ENCODE results near the gene GAREM1. TPM values are rescaled to one million over a fixed set of nuclear protein-coding genes. Genes with fewer than 3 reads are reported as not detected.

The GAREM1 gene
- total and polyA plus RNA-seq, 2 of the 8 experiments (the other 6 are each of a cell fraction or from before 2014, with no cell fraction given): 3.6 to 9.2 TPM

DNA sequence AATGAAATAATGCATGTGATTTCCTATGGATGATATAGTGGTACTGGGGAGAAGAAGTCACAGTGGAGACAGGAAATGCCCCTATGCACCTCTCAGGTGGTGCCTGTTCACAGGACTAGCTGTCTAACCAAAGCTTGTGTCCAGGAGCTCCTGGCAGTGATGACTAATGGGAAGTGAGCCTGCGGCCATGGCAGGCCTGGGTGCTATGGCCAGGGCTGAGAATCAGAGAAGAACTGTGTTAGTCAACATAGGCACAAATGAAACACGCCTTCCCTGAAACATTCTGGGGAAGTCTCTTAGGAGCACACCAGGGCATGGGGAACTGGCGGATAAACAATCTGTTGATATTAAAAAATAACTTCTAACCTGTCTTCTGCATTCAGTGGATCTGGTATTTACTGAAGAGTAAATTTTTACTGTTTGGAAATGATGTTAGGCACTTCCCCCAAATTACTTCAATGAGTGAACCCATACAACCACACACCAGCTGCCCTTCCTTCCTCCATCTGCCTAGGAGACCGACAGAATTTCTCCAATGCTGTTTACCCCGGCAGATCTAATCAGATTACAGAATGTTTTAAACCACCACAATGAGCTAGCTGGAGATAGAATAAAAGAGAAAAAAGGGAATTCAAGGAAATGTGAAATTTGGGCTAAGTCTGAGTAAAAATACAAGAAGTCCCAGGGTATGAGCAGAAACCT, 213.4 kb downstream of the GAREM1 start:
- WGBS, 2 experiments (ENCODE audit: extremely low coverage in 1 of 2, insufficient coverage in 1 of 2, insufficient read length in 1 of 2, insufficient replicate concordance in 2 of 2, low coverage in 1 of 2, low lambda C conversion rate in 2 of 2, missing lambda C conversion rate in 1 of 2): 94% methylated on average over 5 of the region's 5 CpGs; no CpG with 5 or more reads in 1 of the 2 experiments
- Histone ChIP-seq H3K4me3 (ENCODE audit: extremely low read depth in 1 of 4, insufficient read depth in 2 of 4, low read depth in 3 of 4, low read length in 4 of 4) (no peak overlapping the region), H2AFZ (ENCODE audit: low read length) (no peak overlapping the region), H3K36me3 (ENCODE audit: control insufficient read depth in 2 of 4, insufficient read depth in 4 of 4, low read length in 3 of 4) (no peaks in the 10 kb centered on the region), H3K14ac (ENCODE audit: insufficient read length) (no peak overlapping the region), H4K91ac (replicated peaks; ENCODE audit: insufficient read length, low read length) (no peak overlapping the region), H2BK15ac (ENCODE audit: low read length) (no peak overlapping the region), H3K79me2 (ENCODE audit: control insufficient read depth in 1 of 2, insufficient read depth in 2 of 2, low read length in 2 of 2) (no peaks in the 10 kb centered on the region), H3K9ac (replicated peaks in 1 of 4; ENCODE audit: extremely low read depth in 1 of 4, low read depth in 3 of 4, low read length in 3 of 4) (no peak overlapping the region), H2BK120ac (replicated peaks; ENCODE audit: low read depth, low read length) (no peak overlapping the region), H2AK5ac (ENCODE audit: low read depth, low read length) (no peak overlapping the region), H3K23me2 (ENCODE audit: low read depth, low read length) (no peaks in the 10 kb centered on the region), H2BK20ac (ENCODE audit: low read length) (no peak overlapping the region), H3K9me3 (ENCODE audit: insufficient read depth in 2 of 2, low read depth in 1 of 2, low read length in 1 of 2) (no peaks in the 10 kb centered on the region), H2BK5ac (ENCODE audit: low read depth, low read length) (no peak overlapping the region), H4K5ac (ENCODE audit: insufficient read length, low read depth, low read length) (no peak overlapping the region), H3K4me2 (ENCODE audit: insufficient read depth in 1 of 2, low read depth in 2 of 2, low read length in 2 of 2) (no peak overlapping the region), H4K8ac (ENCODE audit: extremely low read depth, insufficient read depth, low read length) (no peak overlapping the region), H3K56ac (replicated peaks; ENCODE audit: insufficient read length, low read depth, low read length) (no peak overlapping the region), H4K20me1 (replicated peaks in 1 of 2; ENCODE audit: control insufficient read depth in 1 of 2, insufficient read depth in 2 of 2, low read length in 2 of 2) (no peaks in the 10 kb centered on the region), H3K4ac (replicated peaks; ENCODE audit: insufficient read length, low read depth, low read length) (no peak overlapping the region), H3K18ac (ENCODE audit: extremely low read depth, low read length) (no peak overlapping the region), H3K4me1 (replicated peaks in 1 of 4; ENCODE audit: control insufficient read depth in 3 of 4, insufficient read depth in 4 of 4, low read length in 3 of 4) (peaks cover 0 to under 1% (median 0%) of the 10 kb centered on the region in 4 experiments; a peak in 2 of 7 replicates), H3K23ac (ENCODE audit: insufficient read length) (no peak overlapping the region), H2BK12ac (ENCODE audit: low read depth, low read length) (no peak overlapping the region), H3K27me3 (replicated peaks in 1 of 4; ENCODE audit: control insufficient read depth in 3 of 4, extremely low read depth in 1 of 4, insufficient read depth in 3 of 4, low read length in 3 of 4) (no peaks in the 10 kb centered on the region; a peak in 1 of 7 replicates), H3K27ac (ENCODE audit: low read depth, low read length) (no peak overlapping the region), H3K79me1 (ENCODE audit: low read depth, low read length) (no peaks in the 10 kb centered on the region)
- TF ChIP-seq GABPA (IDR thresholded peaks at IDR 0.05; ENCODE audit: borderline replicate concordance, insufficient read depth, low read length) (no peak), SIRT6 (IDR thresholded peaks at IDR 0.05; ENCODE audit: low read length) (no peak), KDM5A (IDR thresholded peaks at IDR 0.05; ENCODE audit: low read length) (no peak), POLR2AphosphoS5 (IDR thresholded peaks at IDR 0.05; ENCODE audit: low read depth, low read length) (no peak), KDM4A (IDR thresholded peaks at IDR 0.05; ENCODE audit: low read depth, low read length, severe bottlenecking) (no peak), TBP (IDR thresholded peaks at IDR 0.05; ENCODE audit: low read depth, low read length) (no peak), CHD2 (IDR thresholded peaks at IDR 0.05; ENCODE audit: low read length) (no peak), CEBPB (IDR thresholded peaks at IDR 0.05; ENCODE audit: low read depth, low read length) (no peak), NRF1 (IDR thresholded peaks at IDR 0.05; ENCODE audit: low read depth, low read length) (no peak), BCL11A (IDR thresholded peaks at IDR 0.05; ENCODE audit: low read depth in 2 of 2, low read length in 2 of 2) (no peak), RBBP5 (IDR thresholded peaks at IDR 0.05; ENCODE audit: borderline replicate concordance, low read depth, low read length) (no peak)
- TF ChIP-seq, protein P1, sequence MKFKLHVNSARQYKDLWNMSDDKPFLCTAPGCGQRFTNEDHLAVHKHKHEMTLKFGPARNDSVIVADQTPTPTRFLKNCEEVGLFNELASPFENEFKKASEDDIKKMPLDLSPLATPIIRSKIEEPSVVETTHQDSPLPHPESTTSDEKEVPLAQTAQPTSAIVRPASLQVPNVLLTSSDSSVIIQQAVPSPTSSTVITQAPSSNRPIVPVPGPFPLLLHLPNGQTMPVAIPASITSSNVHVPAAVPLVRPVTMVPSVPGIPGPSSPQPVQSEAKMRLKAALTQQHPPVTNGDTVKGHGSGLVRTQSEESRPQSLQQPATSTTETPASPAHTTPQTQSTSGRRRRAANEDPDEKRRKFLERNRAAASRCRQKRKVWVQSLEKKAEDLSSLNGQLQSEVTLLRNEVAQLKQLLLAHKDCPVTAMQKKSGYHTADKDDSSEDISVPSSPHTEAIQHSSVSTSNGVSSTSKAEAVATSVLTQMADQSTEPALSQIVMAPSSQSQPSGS (IDR thresholded peaks at IDR 0.05; ENCODE audit: low read length): no peak
- FAIRE-seq (no peak), DNase-seq (ENCODE audit: low read depth in 1 of 2, low spot score in 2 of 2) (no peak)
- CTCF ChIA-PET (ENCODE audit: partially characterized antibody): interaction anchor here (0.8 to 4.1 kb wide), 6 partner anchors 12 to 295 kb away, joined by 3 to 19 read pairs (median 4); no protein-coding TSS in a partner anchor
- POLR2A ChIA-PET (ENCODE audit: partially characterized antibody): no interaction called here

Data from H1 (cell line).